Hepatic stellate cell (primary cell): ENCODE data around the gene CNNM4.
A peak's percentile ranks its signal among the peaks of the same experiment; 100 is the strongest.

Experiments used
- DNase-seq: peaks from one replicate; pipeline ENCODE4 v3.0.0; 2011; ENCODE audit warnings: low spot score

The CNNM4 gene

GRCh38 chr2:96760036-96760985 is at the start of gene CNNM4:
Gene CNNM4 (plus strand): TSS chr2:96760902. CDS start chr2:96761000, 98 bp downstream.
- DNase-seq, result peak; percentile 94

GRCh38 chr2:96710985-96711384 is 49.7 kb upstream of the CNNM4 start:
- no peak for DNase-seq

- no peak for DNase-seq
These were observed 45.0 kb upstream of the CNNM4 start for GRCh38 chr2:96715658-96716057.

GRCh38 chr2:96716388-96716787 is 44.3 kb upstream of the CNNM4 start:
- DNase-seq, result no peak

GRCh38 chr2:96726131-96726530 is 34.6 kb upstream of the CNNM4 start:
- DNase-seq, result no peak

GRCh38 chr2:96727431-96727830 is 33.3 kb upstream of the CNNM4 start:
- no peak for DNase-seq

GRCh38 chr2:96729748-96730147 is 31.0 kb upstream of the CNNM4 start:
- DNase-seq, result no peak

- DNase-seq, result no peak
These were observed 30.5 kb upstream of the CNNM4 start for GRCh38 chr2:96730212-96730611.

GRCh38 chr2:96733931-96734330 is 26.8 kb upstream of the CNNM4 start:
- no peak for DNase-seq

- DNase-seq, result no peak
These were observed 25.7 kb upstream of the CNNM4 start for GRCh38 chr2:96734880-96735583.

- DNase-seq, result no peak
These were observed 23.5 kb upstream of the CNNM4 start for GRCh38 chr2:96737251-96737650.

GRCh38 chr2:96737831-96738230 is 22.9 kb upstream of the CNNM4 start:
- no peak for DNase-seq

GRCh38 chr2:96739076-96739632 is 21.5 kb upstream of the CNNM4 start:
- no peak for DNase-seq

GRCh38 chr2:96739633-96740428 is 20.9 kb upstream of the CNNM4 start, which contains the start of gene LMAN2L:
Gene LMAN2L (minus strand): TSS chr2:96740064. CDS start chr2:96740040, 24 bp downstream.
- DNase-seq, result peak; percentile 97

GRCh38 chr2:96747061-96747617 is 13.6 kb upstream of the CNNM4 start:
- no peak for DNase-seq

- no peak for DNase-seq
These were observed 8.9 kb upstream of the CNNM4 start for GRCh38 chr2:96751800-96752199.

GRCh38 chr2:96753661-96754282 is 6.9 kb upstream of the CNNM4 start:
- DNase-seq, result no peak

- DNase-seq, result no peak
These were observed 6.4 kb upstream of the CNNM4 start for GRCh38 chr2:96754317-96754716.

- no peak for DNase-seq
These were observed 3.8 kb upstream of the CNNM4 start for GRCh38 chr2:96756788-96757476.

GRCh38 chr2:96757477-96757860 is 3.2 kb upstream of the CNNM4 start:
- DNase-seq, result no peak

- DNase-seq, result no peak
These were observed 1.7 kb upstream of the CNNM4 start for GRCh38 chr2:96758987-96759386.
